Smooth muscle cell (in vitro differentiated cells): ENCODE results near the gene NADSYN1. TPM values are rescaled to one million over a fixed set of nuclear protein-coding genes. Genes with fewer than 3 reads are reported as not detected.

ENCODE experiments used
- DNase-seq: peaks from one replicate; lab custom pipeline; 2025; ENCODE audit not compliant: unreplicated experiment; lab: John Stamatoyannopoulos, UW
- H2AFZ ChIP-seq: fragments of 200-600 bp; sonication (generic); 2 replicates; pipeline ENCODE4 v1.6.0; 2016; ENCODE audit warnings: antibody characterized with exemption, low read depth, mild to moderate bottlenecking
- H3F3A ChIP-seq: fragments of 200-600 bp; sonication (generic); 2 replicates; pipeline ENCODE4 v1.6.0; 2017; ENCODE audit warnings: antibody characterized with exemption, low read depth
- H3K27ac ChIP-seq: fragments of 200-600 bp; sonication (generic); 2 replicates; pipeline ENCODE4 v1.5.1; 2016; ENCODE audit warnings: low read depth, mild to moderate bottlenecking
- H3K27me3 ChIP-seq: fragments of 200-600 bp; sonication (generic); 2 replicates; pipeline ENCODE4 v1.6.1; 2016; ENCODE audit warnings: low read depth, mild to moderate bottlenecking
- H3K36me3 ChIP-seq: fragments of 200-600 bp; sonication (generic); 2 replicates; pipeline ENCODE4 v1.5.1; 2016; ENCODE audit warnings: low read depth
- H3K4me1 ChIP-seq: fragments of 200-600 bp; sonication (generic); 2 replicates; pipeline ENCODE4 v1.5.1; 2016; ENCODE audit warnings: low read depth
- H3K4me2 ChIP-seq: fragments of 200-600 bp; sonication (generic); 2 replicates; pipeline ENCODE4 v1.6.0; 2016; ENCODE audit warnings: mild to moderate bottlenecking
- H3K4me3 ChIP-seq: fragments of 200-600 bp; sonication (generic); 2 replicates; pipeline ENCODE4 v1.5.1; 2016; ENCODE audit warnings: mild to moderate bottlenecking
- H3K79me2 ChIP-seq: fragments of 200-600 bp; sonication (generic); 2 replicates; pipeline ENCODE4 v1.6.0; 2016; ENCODE audit warnings: low read depth, mild to moderate bottlenecking
- H3K9ac ChIP-seq: fragments of 200-600 bp; sonication (generic); 2 replicates; pipeline ENCODE4 v1.6.0; 2016; ENCODE audit warnings: low read depth
- H3K9me3 ChIP-seq: fragments of 200-600 bp; sonication (generic); replicated peaks from 2 replicates; pipeline ENCODE4 v1.5.1; 2016; ENCODE audit warnings: low read depth
- H4K20me1 ChIP-seq: fragments of 200-600 bp; sonication (generic); 2 replicates; pipeline ENCODE4 v1.6.0; 2016; ENCODE audit warnings: low read depth
- CTCF ChIP-seq: fragments of 200-600 bp; sonication (generic); IDR thresholded peaks from 2 replicates; pipeline ENCODE4 v1.5.1; 2017; ENCODE audit warnings: borderline replicate concordance, mild to moderate bottlenecking, antibody characterized with exemption; ENCODE audit not compliant: insufficient read depth, poor library complexity, severe bottlenecking
- WGBS: methylation state at CpG from one replicate; pipeline ENCODE4 v1.1.7; 2016; ENCODE audit warnings: low lambda C conversion rate; 5-methylcytosine and 5-hydroxymethylcytosine counted together
- polyA plus RNA-seq: library from polyadenylated mRNA; unstranded; fragments of >200 nt; fragmentation: Nextera tagmentation; extraction: Ambion mirVana; gene quantifications from 2 replicates; pipeline ENCODE4 v1.2.1, GENCODE V29; 2016
- total RNA-seq: library from RNA; depleted of rRNA; stranded (reverse); fragments of >200 nt; gene quantifications from 2 replicates; pipeline ENCODE4 v1.2.3, GENCODE V29; 2014

Gene NADSYN1
- total and polyA plus RNA-seq, 2 experiments from 2014 or later = 30.2 to 33.8 TPM

GRCh38 chr11:71459076-71459766, 6.2 kb downstream of the NADSYN1 start:
- WGBS = 94% methylated on average over 23 of the region's 23 CpGs

GRCh38 chr11:71459767-71460320, 6.8 kb downstream of the NADSYN1 start:
- Histone ChIP-seq H3K27ac (no peak overlapping the region), H3K27me3 (no peaks in the 10 kb centered on the region), H3K36me3 (no peaks in the 10 kb centered on the region), H3F3A (no peaks in the 10 kb centered on the region), H2AFZ (no peak overlapping the region), H4K20me1 (peaks cover 11% of the 10 kb centered on the region), H3K4me1 (no peaks in the 10 kb centered on the region), H3K9me3 (no peaks in the 10 kb centered on the region), H3K4me2 (no peak overlapping the region), H3K79me2 (no peaks in the 10 kb centered on the region), H3K9ac (no peak overlapping the region), H3K4me3 (no peak overlapping the region)
- DNase-seq = no peak
- 88% methylated on average over 11 of the region's 11 CpGs for WGBS
- TF ChIP-seq CTCF = no peak

More at GRCh38 chr11:71459076-71459766, 6.2 kb downstream of the NADSYN1 start:
- no peak overlapping the region for H2AFZ ChIP-seq
- H3K4me2 ChIP-seq = no peak overlapping the region
- no peaks in the 10 kb centered on the region for H3K27me3 ChIP-seq
- DNase-seq = no peak
- no peak overlapping the region for H3K27ac ChIP-seq
- H3K9me3 ChIP-seq = no peaks in the 10 kb centered on the region
- H3K9ac ChIP-seq = no peak overlapping the region
- H4K20me1 ChIP-seq = peaks cover 17% of the 10 kb centered on the region
- no peak for TF ChIP-seq CTCF
- no peaks in the 10 kb centered on the region for H3K36me3 ChIP-seq
- no peak overlapping the region for H3K4me3 ChIP-seq
- no peaks in the 10 kb centered on the region for H3F3A ChIP-seq
- H3K79me2 ChIP-seq = peaks cover under 1% of the 10 kb centered on the region
- H3K4me1 ChIP-seq = peaks cover under 1% of the 10 kb centered on the region

- Histone ChIP-seq H2AFZ (no peak overlapping the region), H3F3A (no peaks in the 10 kb centered on the region), H3K27ac (no peak overlapping the region), H3K4me1 (no peaks in the 10 kb centered on the region), H3K9ac (no peak overlapping the region), H3K9me3 (no peaks in the 10 kb centered on the region), H4K20me1 (peaks cover 5% of the 10 kb centered on the region), H3K4me2 (no peak overlapping the region), H3K4me3 (no peak overlapping the region), H3K36me3 (peaks cover 2% of the 10 kb centered on the region), H3K79me2 (no peaks in the 10 kb centered on the region), H3K27me3 (no peaks in the 10 kb centered on the region)
- no peak for DNase-seq
- no peak for TF ChIP-seq CTCF
- 95% methylated on average over 9 of the region's 9 CpGs for WGBS
Observed at GRCh38 chr11:71461696-71462095, 8.7 kb downstream of the NADSYN1 start.
